Measurements from ENCODE around the gene DEDD.

- TF ChIP-seq CTCF (IDR thresholded peaks at IDR 0.05) (no peak), POLR2A (IDR thresholded peaks at IDR 0.05) (no peak), EP300 (IDR thresholded peaks at IDR 0.05) (no peak), POLR2AphosphoS5 (IDR thresholded peaks at IDR 0.05) (peak in 2 of 3 donors; percentile 6 to 25)
Observed at GRCh38 chr1:161092621-161093028, 39.8 kb downstream of the DEDD start.

Data from suprapubic skin (tissue), 4 donors.